KMS-11 (cell line): ENCODE data around the gene SKP1.

Source experiments
- H2AFZ ChIP-seq: fragments of 200-600 bp; sonication (generic); 2 replicates; pipeline ENCODE4 v1.6.1; 2016; ENCODE audit warnings: antibody characterized with exemption, mixed run types, low read depth
- H3K27ac ChIP-seq: fragments of 200-600 bp; sonication (generic); 2 replicates; pipeline ENCODE4 v1.6.1; 2016; ENCODE audit warnings: mild to moderate bottlenecking, mixed run types
- H3K27me3 ChIP-seq: fragments of 200-600 bp; sonication (generic); 2 replicates; pipeline ENCODE4 v1.6.1; 2017; ENCODE audit warnings: mild to moderate bottlenecking, low read depth, mixed run types, moderate library complexity; ENCODE audit not compliant: insufficient read depth
- H3K36me3 ChIP-seq: fragments of 200-600 bp; sonication (generic); 2 replicates; pipeline ENCODE4 v1.6.1; 2017; ENCODE audit warnings: mild to moderate bottlenecking, mixed run types; ENCODE audit not compliant: insufficient read depth
- H3K4me1 ChIP-seq: fragments of 200-600 bp; sonication (generic); 2 replicates; pipeline ENCODE4 v1.6.1; 2016; ENCODE audit warnings: mild to moderate bottlenecking, low read depth, mixed run types; ENCODE audit not compliant: poor library complexity, severe bottlenecking
- H3K4me2 ChIP-seq: fragments of 200-600 bp; sonication (generic); 2 replicates; pipeline ENCODE4 v1.7.0; 2016; ENCODE audit warnings: mild to moderate bottlenecking, mixed run types
- H3K4me3 ChIP-seq: fragments of 200-600 bp; sonication (generic); IDR thresholded peaks from 2 replicates; pipeline ENCODE4 v1.6.1; 2017; ENCODE audit warnings: low read depth, low read length, mixed read lengths; ENCODE audit not compliant: insufficient read depth
- H3K79me2 ChIP-seq: fragments of 200-600 bp; sonication (generic); 2 replicates; pipeline ENCODE4 v1.6.1; 2016; ENCODE audit warnings: low read depth, mixed run types; ENCODE audit not compliant: insufficient read depth
- H3K9ac ChIP-seq: fragments of 200-600 bp; sonication (generic); 2 replicates; pipeline ENCODE4 v1.6.1; 2016; ENCODE audit warnings: mild to moderate bottlenecking, mixed run types
- H4K20me1 ChIP-seq: fragments of 200-600 bp; sonication (generic); 2 replicates; pipeline ENCODE4 v1.6.1; 2016; ENCODE audit warnings: mild to moderate bottlenecking, mixed run types; ENCODE audit not compliant: insufficient read depth
- TF ChIP-seq, protein P1 (sequence below): fragments of 200-600 bp; sonication (generic); conservative IDR thresholded peaks from 2 replicates; pipeline ENCODE4 v1.6.1; 2017; ENCODE audit warnings: low read depth, mild to moderate bottlenecking, antibody characterized with exemption, low read length, moderate library complexity, mixed read lengths

Gene SKP1

DNA sequence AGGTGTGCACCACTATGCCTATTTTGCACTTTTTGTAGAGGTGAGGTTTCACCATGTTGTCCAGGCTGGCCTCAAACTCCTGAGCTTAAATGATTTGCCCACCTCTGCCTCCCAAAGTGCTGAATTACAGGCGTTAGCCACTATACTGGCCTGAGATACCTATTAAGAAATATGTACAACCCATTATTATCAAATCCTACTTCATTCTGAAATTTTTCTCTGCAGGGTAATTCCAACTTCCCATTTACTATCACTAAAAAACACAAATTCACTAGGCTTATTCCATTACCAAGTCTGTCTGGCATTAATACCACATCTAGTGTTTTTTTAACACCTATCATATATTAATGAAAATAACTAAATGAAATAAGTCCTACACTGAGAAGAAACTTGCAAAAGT lies 30.9 kb upstream of the SKP1 start:
- peaks cover 92% of the 10 kb centered on the region for H3K79me2 ChIP-seq
- no peak overlapping the region for H3K4me3 ChIP-seq
- H2AFZ ChIP-seq: no peak overlapping the region
- TF ChIP-seq, protein P1, sequence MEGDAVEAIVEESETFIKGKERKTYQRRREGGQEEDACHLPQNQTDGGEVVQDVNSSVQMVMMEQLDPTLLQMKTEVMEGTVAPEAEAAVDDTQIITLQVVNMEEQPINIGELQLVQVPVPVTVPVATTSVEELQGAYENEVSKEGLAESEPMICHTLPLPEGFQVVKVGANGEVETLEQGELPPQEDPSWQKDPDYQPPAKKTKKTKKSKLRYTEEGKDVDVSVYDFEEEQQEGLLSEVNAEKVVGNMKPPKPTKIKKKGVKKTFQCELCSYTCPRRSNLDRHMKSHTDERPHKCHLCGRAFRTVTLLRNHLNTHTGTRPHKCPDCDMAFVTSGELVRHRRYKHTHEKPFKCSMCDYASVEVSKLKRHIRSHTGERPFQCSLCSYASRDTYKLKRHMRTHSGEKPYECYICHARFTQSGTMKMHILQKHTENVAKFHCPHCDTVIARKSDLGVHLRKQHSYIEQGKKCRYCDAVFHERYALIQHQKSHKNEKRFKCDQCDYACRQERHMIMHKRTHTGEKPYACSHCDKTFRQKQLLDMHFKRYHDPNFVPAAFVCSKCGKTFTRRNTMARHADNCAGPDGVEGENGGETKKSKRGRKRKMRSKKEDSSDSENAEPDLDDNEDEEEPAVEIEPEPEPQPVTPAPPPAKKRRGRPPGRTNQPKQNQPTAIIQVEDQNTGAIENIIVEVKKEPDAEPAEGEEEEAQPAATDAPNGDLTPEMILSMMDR: no peak
- H3K36me3 ChIP-seq: 0 out of 2 replicates have a peak, but pooled peaks cover 3% of the 10 kb centered on the region
- no peaks in the 10 kb centered on the region for H3K27me3 ChIP-seq
- H3K4me1 ChIP-seq: peaks cover 20% of the 10 kb centered on the region
- no peak overlapping the region for H3K27ac ChIP-seq
- no peak overlapping the region for H3K4me2 ChIP-seq
- peaks cover 52% of the 10 kb centered on the region for H4K20me1 ChIP-seq
- no peak overlapping the region for H3K9ac ChIP-seq

DNA sequence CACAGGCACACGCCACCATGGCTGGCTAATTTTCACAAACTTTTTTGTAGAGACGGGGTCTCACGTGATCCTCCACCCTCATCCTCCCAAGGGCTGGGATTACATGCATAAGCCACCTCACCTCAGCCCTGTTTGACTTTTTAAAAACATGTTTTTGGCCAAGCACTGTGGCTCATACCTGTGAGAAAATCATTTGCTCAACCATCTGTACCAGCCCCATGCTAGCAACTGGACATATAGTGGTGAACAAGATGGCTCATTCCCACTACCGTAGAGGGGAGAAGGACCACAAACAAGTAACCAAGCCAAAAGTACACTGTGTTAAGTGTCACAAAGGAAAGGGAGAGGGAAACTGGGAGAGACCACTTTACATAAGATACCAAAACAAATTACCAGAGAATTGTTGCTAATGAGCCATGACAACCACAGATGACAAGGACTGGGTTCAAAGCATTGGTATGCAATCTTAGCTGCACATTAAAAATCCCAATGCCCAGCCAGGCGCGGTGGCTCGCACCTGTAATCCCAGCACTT lies 29.9 kb upstream of the SKP1 start:
- Histone ChIP-seq H3K27ac (no peak overlapping the region), H3K4me1 (peaks cover 20% of the 10 kb centered on the region), H3K79me2 (peaks cover 87% of the 10 kb centered on the region), H3K27me3 (no peaks in the 10 kb centered on the region), H3K36me3 (0 out of 2 replicates have a peak, but pooled peaks cover 3% of the 10 kb centered on the region), H2AFZ (no peak overlapping the region), H3K4me3 (no peak overlapping the region), H3K4me2 (no peak overlapping the region), H3K9ac (no peak overlapping the region), H4K20me1 (peaks cover 42% of the 10 kb centered on the region)
- TF ChIP-seq, protein P1: no peak

DNA sequence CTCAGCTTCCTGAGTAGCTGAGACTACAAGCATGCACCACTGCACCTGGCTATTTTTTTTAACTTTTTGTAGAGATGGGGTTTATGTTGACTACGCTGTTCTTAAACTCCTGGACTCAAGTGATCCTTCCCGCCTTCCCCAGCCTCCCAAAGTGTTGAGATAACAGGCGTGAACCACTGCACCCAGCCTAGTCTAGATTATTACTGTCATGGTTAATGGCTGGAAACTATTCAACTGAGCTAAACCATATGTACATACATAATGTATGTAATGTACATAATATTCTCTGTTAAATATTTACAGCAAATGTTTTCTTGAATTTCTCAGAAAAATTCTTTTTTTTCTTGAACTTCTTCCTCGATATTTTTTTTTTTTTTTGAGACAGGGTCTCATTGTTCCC lies 27.8 kb upstream of the SKP1 start:
- Histone ChIP-seq H3K4me2 (no peak overlapping the region), H4K20me1 (peaks cover 27% of the 10 kb centered on the region), H2AFZ (no peak overlapping the region), H3K27me3 (no peaks in the 10 kb centered on the region), H3K4me1 (peaks cover 5% of the 10 kb centered on the region), H3K36me3 (peaks cover 3% of the 10 kb centered on the region; the same call in 1 of the 2 replicates), H3K9ac (no peak overlapping the region), H3K4me3 (no peak overlapping the region), H3K27ac (no peak overlapping the region), H3K79me2 (peaks cover 66% of the 10 kb centered on the region)
- TF ChIP-seq, protein P1: no peak

DNA sequence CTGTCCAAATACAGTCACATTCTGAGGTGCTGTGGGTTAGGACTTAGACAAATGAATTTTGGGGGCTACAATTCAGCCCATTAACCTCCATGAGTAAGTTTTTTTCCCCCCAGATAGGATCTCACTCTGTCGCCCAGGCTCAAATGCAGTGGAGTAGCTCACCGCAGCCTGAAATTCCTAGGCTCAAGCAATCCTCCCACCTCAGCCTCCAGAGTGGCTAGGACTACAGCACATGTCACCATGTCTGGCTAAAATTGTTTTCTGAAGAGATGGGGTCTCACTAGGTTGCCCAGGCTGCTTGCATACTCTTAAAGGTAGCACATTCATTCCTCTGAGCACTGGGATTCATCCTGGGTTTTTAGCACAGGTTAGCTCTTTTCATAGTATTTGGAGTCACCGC lies 26.9 kb upstream of the SKP1 start:
- Histone ChIP-seq H2AFZ (no peak overlapping the region), H3K9ac (no peak overlapping the region), H3K36me3 (peaks cover 3% of the 10 kb centered on the region; the same call in 1 of the 2 replicates), H3K4me3 (no peak overlapping the region), H3K27me3 (no peaks in the 10 kb centered on the region), H3K79me2 (peaks cover 56% of the 10 kb centered on the region), H4K20me1 (peaks cover 17% of the 10 kb centered on the region), H3K4me2 (no peak overlapping the region), H3K27ac (no peak overlapping the region), H3K4me1 (no peaks in the 10 kb centered on the region)
- TF ChIP-seq, protein P1: no peak
